Fibroblast of lung (primary cell): ENCODE data around the gene INSYN1.

Experiments
- EZH2 ChIP-seq: IDR thresholded peaks from 2 replicates; pipeline ENCODE4 v1.5.1; 2012; ENCODE audit warnings: low read length, control low read depth, mild to moderate bottlenecking; ENCODE audit errors: missing control alignments
- TF ChIP-seq, protein P1 (sequence below), 2 donors: IDR thresholded peaks in 1 of 2; conservative IDR thresholded peaks in 1 of 2; 1 replicate in 1 of 2; 2 replicates in 1 of 2; pipeline ENCODE4 v1.5.1; 2011 to 2012; ENCODE audit warnings: low read length in 2 of 2, control low read depth in 1 of 2, inconsistent platforms in 1 of 2, low read depth in 1 of 2, mild to moderate bottlenecking in 1 of 2

DNA sequence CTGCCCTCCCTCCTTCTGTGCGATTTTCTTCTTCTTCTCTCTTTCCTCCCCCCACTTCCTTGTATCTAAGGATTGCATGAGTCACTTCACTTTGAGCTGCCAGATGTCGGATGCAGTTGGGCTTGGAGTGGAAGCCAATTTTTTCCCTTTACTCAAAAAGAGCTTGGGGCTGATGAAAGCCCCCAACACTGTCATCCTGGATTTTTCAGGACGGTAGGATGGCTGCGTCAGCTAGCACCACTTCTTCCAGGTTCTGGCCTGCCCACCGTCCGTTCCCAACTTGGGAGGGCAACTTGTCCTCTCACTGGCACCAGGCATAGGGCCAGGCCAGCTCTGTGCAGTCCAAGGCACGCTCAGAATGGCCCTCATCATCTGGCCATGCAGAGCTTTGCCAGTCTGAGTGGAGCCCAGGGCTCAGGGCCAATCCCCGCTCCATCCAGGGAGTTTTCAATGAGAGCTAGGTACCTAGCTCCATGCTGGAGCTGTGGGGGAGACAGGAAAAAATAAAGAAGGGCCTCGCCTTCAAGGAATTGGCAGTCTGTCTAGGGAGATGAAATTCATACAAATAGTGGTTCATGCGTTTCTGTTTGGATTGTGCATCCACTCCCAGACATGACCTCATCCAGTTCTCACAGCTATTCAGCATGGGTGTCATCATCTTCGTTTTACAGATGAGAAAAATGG is 47.7 kb upstream of the INSYN1 start:
- TF ChIP-seq, protein P1, sequence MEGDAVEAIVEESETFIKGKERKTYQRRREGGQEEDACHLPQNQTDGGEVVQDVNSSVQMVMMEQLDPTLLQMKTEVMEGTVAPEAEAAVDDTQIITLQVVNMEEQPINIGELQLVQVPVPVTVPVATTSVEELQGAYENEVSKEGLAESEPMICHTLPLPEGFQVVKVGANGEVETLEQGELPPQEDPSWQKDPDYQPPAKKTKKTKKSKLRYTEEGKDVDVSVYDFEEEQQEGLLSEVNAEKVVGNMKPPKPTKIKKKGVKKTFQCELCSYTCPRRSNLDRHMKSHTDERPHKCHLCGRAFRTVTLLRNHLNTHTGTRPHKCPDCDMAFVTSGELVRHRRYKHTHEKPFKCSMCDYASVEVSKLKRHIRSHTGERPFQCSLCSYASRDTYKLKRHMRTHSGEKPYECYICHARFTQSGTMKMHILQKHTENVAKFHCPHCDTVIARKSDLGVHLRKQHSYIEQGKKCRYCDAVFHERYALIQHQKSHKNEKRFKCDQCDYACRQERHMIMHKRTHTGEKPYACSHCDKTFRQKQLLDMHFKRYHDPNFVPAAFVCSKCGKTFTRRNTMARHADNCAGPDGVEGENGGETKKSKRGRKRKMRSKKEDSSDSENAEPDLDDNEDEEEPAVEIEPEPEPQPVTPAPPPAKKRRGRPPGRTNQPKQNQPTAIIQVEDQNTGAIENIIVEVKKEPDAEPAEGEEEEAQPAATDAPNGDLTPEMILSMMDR (conservative IDR thresholded peaks at IDR 0.05 in 1 of 2, IDR thresholded peaks at IDR 0.05 in 1 of 2; ENCODE audit: low read depth in 1 of 2, low read length in 2 of 2), result no peak
- no peak for TF ChIP-seq EZH2
